ENCODE results near the gene SLC6A7.

Gene SLC6A7

DNA sequence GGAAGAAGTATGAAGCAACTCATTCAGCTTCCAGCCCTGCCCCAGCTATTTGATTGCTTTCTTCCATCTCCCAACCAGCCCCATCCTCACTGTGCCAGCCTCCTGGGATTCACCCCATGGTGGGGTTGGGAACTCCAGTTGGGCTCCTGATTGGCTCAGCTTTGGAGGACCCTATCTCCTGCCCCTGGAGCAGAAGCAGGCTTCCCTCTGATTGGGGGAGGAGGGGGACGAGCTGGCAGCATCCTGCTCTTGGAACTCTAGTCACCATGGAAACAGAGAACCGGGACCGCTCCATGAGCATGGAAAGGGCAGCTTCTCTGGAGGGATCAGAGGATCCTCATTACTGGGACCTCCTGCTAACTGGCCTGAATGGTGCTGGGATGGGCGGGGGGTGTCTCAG is 2.6 kb downstream of the SLC6A7 start:
- POLR2A ChIA-PET: no interaction called here
- no peak for DNase-seq (ENCODE audit: low read depth, low spot score)
- TF ChIP-seq, protein P1, sequence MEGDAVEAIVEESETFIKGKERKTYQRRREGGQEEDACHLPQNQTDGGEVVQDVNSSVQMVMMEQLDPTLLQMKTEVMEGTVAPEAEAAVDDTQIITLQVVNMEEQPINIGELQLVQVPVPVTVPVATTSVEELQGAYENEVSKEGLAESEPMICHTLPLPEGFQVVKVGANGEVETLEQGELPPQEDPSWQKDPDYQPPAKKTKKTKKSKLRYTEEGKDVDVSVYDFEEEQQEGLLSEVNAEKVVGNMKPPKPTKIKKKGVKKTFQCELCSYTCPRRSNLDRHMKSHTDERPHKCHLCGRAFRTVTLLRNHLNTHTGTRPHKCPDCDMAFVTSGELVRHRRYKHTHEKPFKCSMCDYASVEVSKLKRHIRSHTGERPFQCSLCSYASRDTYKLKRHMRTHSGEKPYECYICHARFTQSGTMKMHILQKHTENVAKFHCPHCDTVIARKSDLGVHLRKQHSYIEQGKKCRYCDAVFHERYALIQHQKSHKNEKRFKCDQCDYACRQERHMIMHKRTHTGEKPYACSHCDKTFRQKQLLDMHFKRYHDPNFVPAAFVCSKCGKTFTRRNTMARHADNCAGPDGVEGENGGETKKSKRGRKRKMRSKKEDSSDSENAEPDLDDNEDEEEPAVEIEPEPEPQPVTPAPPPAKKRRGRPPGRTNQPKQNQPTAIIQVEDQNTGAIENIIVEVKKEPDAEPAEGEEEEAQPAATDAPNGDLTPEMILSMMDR (IDR thresholded peaks at IDR 0.05; ENCODE audit: insufficient read depth, low read length, missing control alignments): no peak
- H3K4me3 ChIP-seq (ENCODE audit: low read depth, low read length): no peak overlapping the region
- CTCF ChIA-PET: interaction anchor here (0.8 to 3.4 kb wide), 7 partner anchors 10 to 63 kb away, joined by 3 to 21 read pairs (median 4); no protein-coding TSS in a partner anchor

- POLR2A ChIA-PET: interaction anchor here (1.1 kb wide), 1 partner anchor 516 kb away, joined by 3 read pairs; no protein-coding TSS in a partner anchor
- TF ChIP-seq, protein P1 (IDR thresholded peaks at IDR 0.05; ENCODE audit: insufficient read depth, low read length, missing control alignments): no peak
- DNase-seq (ENCODE audit: low read depth, low spot score): no peak
- no peak overlapping the region for H3K4me3 ChIP-seq (ENCODE audit: low read depth, low read length)
- CTCF ChIA-PET: interaction anchor here (0.6 to 1.3 kb wide), 7 partner anchors 17 to 155 kb away, joined by 3 to 5 read pairs (median 3); no protein-coding TSS in a partner anchor
These were observed 6.0 kb downstream of the SLC6A7 start for GRCh38 chr5:150195736-150196485.

DNA sequence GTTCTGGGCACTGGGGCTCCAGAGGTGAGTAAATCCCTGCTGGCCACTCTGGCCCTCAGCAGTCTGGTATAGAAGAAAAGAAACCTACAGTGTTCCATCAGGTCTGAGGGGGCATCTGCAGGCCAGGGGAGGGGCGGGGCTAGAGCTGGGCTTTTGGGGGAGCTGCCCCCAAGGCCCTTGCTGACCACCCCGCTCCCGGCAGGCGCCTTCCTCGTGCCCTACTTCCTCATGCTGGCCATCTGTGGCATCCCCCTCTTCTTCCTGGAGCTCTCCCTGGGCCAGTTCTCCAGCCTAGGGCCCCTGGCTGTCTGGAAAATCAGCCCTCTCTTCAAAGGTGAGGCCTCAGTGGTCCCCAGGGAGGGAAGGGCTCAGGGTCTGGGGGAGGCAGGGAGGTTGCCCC is 6.7 kb downstream of the SLC6A7 start:
- no peak overlapping the region for H3K4me3 ChIP-seq (ENCODE audit: low read depth, low read length)
- ChIA-PET CTCF (interaction anchor here (0.7 to 1.2 kb wide), 4 partner anchors 21 to 154 kb away, joined by 3 to 5 read pairs (median 3); no protein-coding TSS in a partner anchor), POLR2A (interaction anchor here (1.1 kb wide), 1 partner anchor 515 kb away, joined by 3 read pairs; no protein-coding TSS in a partner anchor)
- DNase-seq (ENCODE audit: low read depth, low spot score): no peak
- TF ChIP-seq, protein P1 (IDR thresholded peaks at IDR 0.05; ENCODE audit: insufficient read depth, low read length, missing control alignments): no peak

DNA sequence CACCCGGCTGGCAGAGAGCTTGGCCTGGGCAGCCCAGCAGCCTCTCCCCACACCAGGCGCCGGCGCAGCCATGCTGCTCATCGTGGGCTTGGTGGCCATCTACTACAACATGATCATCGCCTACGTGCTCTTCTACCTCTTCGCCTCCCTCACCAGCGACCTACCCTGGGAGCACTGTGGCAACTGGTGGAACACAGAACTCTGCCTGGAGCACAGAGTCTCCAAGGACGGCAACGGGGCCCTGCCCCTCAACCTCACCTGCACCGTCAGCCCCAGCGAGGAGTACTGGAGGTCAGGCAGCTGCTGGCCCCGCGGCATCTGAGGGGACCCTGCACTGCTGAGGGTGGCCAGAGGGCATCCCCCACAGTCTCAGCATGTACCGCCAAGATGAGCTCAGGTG is 7.1 kb downstream of the SLC6A7 start:
- POLR2A ChIA-PET: interaction anchor here (1.1 kb wide), 1 partner anchor 515 kb away, joined by 3 read pairs; no protein-coding TSS in a partner anchor
- DNase-seq (ENCODE audit: low read depth, low spot score): no peak
- no peak overlapping the region for H3K4me3 ChIP-seq (ENCODE audit: low read depth, low read length)
- TF ChIP-seq, protein P1 (IDR thresholded peaks at IDR 0.05; ENCODE audit: insufficient read depth, low read length, missing control alignments): no peak
- CTCF ChIA-PET: interaction anchor here (0.7 to 1.2 kb wide), 3 partner anchors 8 to 154 kb away, joined by 3 read pairs; no protein-coding TSS in a partner anchor

- no peak overlapping the region for H3K4me3 ChIP-seq (ENCODE audit: low read depth, low read length)
- ChIA-PET POLR2A (no interaction called here), CTCF (interaction anchor here (1.1 to 1.2 kb wide), 2 partner anchors 8 to 153 kb away, joined by 3 read pairs; no protein-coding TSS in a partner anchor)
- DNase-seq (ENCODE audit: low read depth, low spot score): no peak
- TF ChIP-seq, protein P1 (IDR thresholded peaks at IDR 0.05; ENCODE audit: insufficient read depth, low read length, missing control alignments): no peak
These were observed 7.6 kb downstream of the SLC6A7 start for GRCh38 chr5:150197476-150197875.

GRCh38 chr5:150202501-150202900 is 12.6 kb downstream of the SLC6A7 start:
- POLR2A ChIA-PET: no interaction called here
- no peak overlapping the region for H3K4me3 ChIP-seq (ENCODE audit: low read depth, low read length)
- TF ChIP-seq, protein P1 (IDR thresholded peaks at IDR 0.05; ENCODE audit: insufficient read depth, low read length, missing control alignments): no peak
- CTCF ChIA-PET: interaction anchor here (1.2 to 1.8 kb wide), 2 partner anchors 27 to 148 kb away, joined by 3 to 6 read pairs; no protein-coding TSS in a partner anchor
- DNase-seq (ENCODE audit: low read depth, low spot score): no peak

All from AG04449 (cell line).